ENCODE measurements around the gene NXPE2. TPM values are rescaled to one million over a fixed set of nuclear protein-coding genes. Genes with fewer than 3 reads are reported as not detected.

Gene NXPE2
- total and polyA plus RNA-seq, 2 of the 8 experiments (the other 6 are each of a cell fraction or from before 2014, with no cell fraction given), result not detected

GRCh38 chr11:114653148-114653547 lies 25.2 kb upstream of the NXPE2 start:
- no peak overlapping the region for H2BK12ac ChIP-seq (ENCODE audit: low read depth, low read length)
- POLR2A ChIA-PET (ENCODE audit: partially characterized antibody), result no interaction called here

More at GRCh38 chr11:114653148-114653547, 25.2 kb upstream of the NXPE2 start:
- no peak overlapping the region for H3K4ac ChIP-seq (replicated peaks; ENCODE audit: insufficient read length, low read depth, low read length)
- no peaks in the 10 kb centered on the region for H3K4me1 ChIP-seq (replicated peaks in 1 of 4; ENCODE audit: control insufficient read depth in 3 of 4, insufficient read depth in 4 of 4, low read length in 3 of 4)
- H2AFZ ChIP-seq (ENCODE audit: low read length), result no peak overlapping the region
- CTCF ChIA-PET (ENCODE audit: partially characterized antibody), result no interaction called here
- H3K9me3 ChIP-seq (ENCODE audit: insufficient read depth in 2 of 2, low read depth in 1 of 2, low read length in 1 of 2), result no peaks in the 10 kb centered on the region; a peak in 1 of 4 replicates
- H4K5ac ChIP-seq (ENCODE audit: insufficient read length, low read depth, low read length), result no peak overlapping the region
- H3K56ac ChIP-seq (replicated peaks; ENCODE audit: insufficient read length, low read depth, low read length), result no peak overlapping the region
- WGBS, 2 experiments (ENCODE audit: extremely low coverage in 1 of 2, insufficient coverage in 1 of 2, insufficient read length in 1 of 2, insufficient replicate concordance in 2 of 2, low coverage in 1 of 2, low lambda C conversion rate in 2 of 2, missing lambda C conversion rate in 1 of 2), result 87% methylated on average over 2 of the region's 2 CpGs; no CpG with 5 or more reads in 1 of the 2 experiments
- H3K23ac ChIP-seq (ENCODE audit: insufficient read length), result no peak overlapping the region
- no peak overlapping the region for H2BK120ac ChIP-seq (replicated peaks; ENCODE audit: low read depth, low read length)
- no peak overlapping the region for H2AK5ac ChIP-seq (ENCODE audit: low read depth, low read length)
- no peak overlapping the region for H2BK15ac ChIP-seq (ENCODE audit: low read length)
- no peaks in the 10 kb centered on the region for H3K79me2 ChIP-seq (ENCODE audit: control insufficient read depth in 1 of 2, insufficient read depth in 2 of 2, low read length in 2 of 2)
- DNase-seq (ENCODE audit: low read depth in 1 of 2, low spot score in 2 of 2) (no peak), FAIRE-seq (no peak)
- H2BK5ac ChIP-seq (ENCODE audit: low read depth, low read length), result no peak overlapping the region
- H3K79me1 ChIP-seq (ENCODE audit: low read depth, low read length), result no peaks in the 10 kb centered on the region
- H4K20me1 ChIP-seq (replicated peaks in 1 of 2; ENCODE audit: control insufficient read depth in 1 of 2, insufficient read depth in 2 of 2, low read length in 2 of 2), result no peaks in the 10 kb centered on the region
- no peak overlapping the region for H3K18ac ChIP-seq (ENCODE audit: extremely low read depth, low read length)
- no peaks in the 10 kb centered on the region for H3K27me3 ChIP-seq (replicated peaks in 1 of 4; ENCODE audit: control insufficient read depth in 3 of 4, extremely low read depth in 1 of 4, insufficient read depth in 3 of 4, low read length in 3 of 4)
- H3K14ac ChIP-seq (ENCODE audit: insufficient read length), result no peak overlapping the region
- no peak overlapping the region for H3K4me3 ChIP-seq (ENCODE audit: extremely low read depth in 1 of 4, insufficient read depth in 2 of 4, low read depth in 3 of 4, low read length in 4 of 4)
- H3K9ac ChIP-seq (replicated peaks in 1 of 4; ENCODE audit: extremely low read depth in 1 of 4, low read depth in 3 of 4, low read length in 3 of 4), result no peak overlapping the region
- TF ChIP-seq TBP (IDR thresholded peaks at IDR 0.05; ENCODE audit: low read depth, low read length) (no peak), KDM1A (IDR thresholded peaks at IDR 0.05; ENCODE audit: borderline replicate concordance, low read length) (no peak)
- H3K23me2 ChIP-seq (ENCODE audit: low read depth, low read length), result no peaks in the 10 kb centered on the region
- no peak overlapping the region for H3K27ac ChIP-seq (ENCODE audit: low read depth, low read length)
- no peak overlapping the region for H3K4me2 ChIP-seq (ENCODE audit: insufficient read depth in 1 of 2, low read depth in 2 of 2, low read length in 2 of 2)
- H4K91ac ChIP-seq (replicated peaks; ENCODE audit: insufficient read length, low read length), result no peak overlapping the region
- H4K8ac ChIP-seq (ENCODE audit: extremely low read depth, insufficient read depth, low read length), result no peak overlapping the region
- no peak overlapping the region for H2BK20ac ChIP-seq (ENCODE audit: low read length)
- no peaks in the 10 kb centered on the region for H3K36me3 ChIP-seq (ENCODE audit: control insufficient read depth in 2 of 4, insufficient read depth in 4 of 4, low read length in 3 of 4)
